Vagina (tissue), 2 donors: ENCODE results near the gene NPRL2. TPM values are rescaled to one million over a fixed set of nuclear protein-coding genes. Genes with fewer than 3 reads are reported as not detected.

Experiments
- DNase-seq, 2 donors: peaks; one replicate each; pipeline ENCODE4 v3.0.0-alpha.2; 2017; ENCODE audit errors: extremely low spot score in 2 of 2
- H3K27ac ChIP-seq: fragments of 200-600 bp; sonication (generic); one replicate; pipeline ENCODE4 v1.5.1; 2019
- H3K27me3 ChIP-seq: fragments of 200-600 bp; sonication (generic); one replicate; pipeline ENCODE4 v1.5.1; 2019
- H3K36me3 ChIP-seq, 2 donors: fragments of 200-600 bp; sonication (generic); one replicate each; pipeline ENCODE4 v1.5.1; 2017 to 2019
- H3K4me1 ChIP-seq: fragments of 200-600 bp; sonication (generic); one replicate; pipeline ENCODE4 v1.5.1; 2019
- H3K4me3 ChIP-seq, 2 donors: fragments of 200-600 bp; sonication (generic); 1 replicate in 1 of 2; 2 replicates in 1 of 2; pipeline ENCODE4 v1.5.1; 2016 to 2019
- H3K9me3 ChIP-seq: fragments of 200-600 bp; sonication (generic); one replicate; pipeline ENCODE4 v1.5.1; 2019
- CTCF ChIP-seq, 3 experiments: fragments of 450-650 bp in 2 of 3; fragments of 200-600 bp in 1 of 3; sonication (generic) in 1 of 3; IDR thresholded peaks; one replicate each; pipeline ENCODE4 v1.5.1; 2017 to 2019; ENCODE audit warnings: antibody characterized with exemption in 3 of 3, mild to moderate bottlenecking in 2 of 3, moderate library complexity in 2 of 3
- POLR2A ChIP-seq, 2 donors: fragments of 450-650 bp; IDR thresholded peaks; one replicate each; pipeline ENCODE4 v1.6.1; 2017; ENCODE audit warnings: antibody characterized with exemption in 2 of 2, mild to moderate bottlenecking in 2 of 2, moderate library complexity in 2 of 2
- POLR2AphosphoS5 ChIP-seq, 2 donors: sonication (generic); formaldehyde crosslinking; IDR thresholded peaks; one replicate each; pipeline ENCODE4 v1.9.0; 2017; ENCODE audit warnings: antibody characterized with exemption in 2 of 2, mild to moderate bottlenecking in 2 of 2, low read depth in 1 of 2; ENCODE audit not compliant: insufficient read depth in 1 of 2
- intact Hi-C: fragments of 100-400 bp; cut with DNase I; formaldehyde crosslinking; loops from one replicate; pipeline ENCODE4 v1.15.1; 2023
- total RNA-seq: library from RNA; depleted of rRNA; stranded (reverse); fragments of >200 nt; gene quantifications from one replicate; pipeline ENCODE4 v1.2.3, GENCODE V29; 2016

The NPRL2 gene
- total RNA-seq, 1 donor from 2014 or later = 17.2 TPM

GRCh38 chr3:50324351-50325112 is 26.0 kb downstream of the NPRL2 start:
- intact Hi-C loops = loop anchor here (5.0 kb wide), 1 partner anchor 67 kb away; no protein-coding TSS in a partner anchor
- no peak overlapping the region for H3K4me3 ChIP-seq
- H3K36me3 ChIP-seq = peaks cover 0 to 13% of the 10 kb centered on the region in 2 donors
- TF ChIP-seq CTCF (IDR thresholded peaks at IDR 0.05) (peak; percentile 36 to 76 (median 74)), POLR2AphosphoS5 (IDR thresholded peaks at IDR 0.05; ENCODE audit: insufficient read depth in 1 of 2, low read depth in 1 of 2) (no peak), POLR2A (IDR thresholded peaks at IDR 0.05) (no peak)
- DNase-seq = no peak
- H3K27ac ChIP-seq = peak overlapping the region; percentile 90
- no peaks in the 10 kb centered on the region for H3K9me3 ChIP-seq
- H3K4me1 ChIP-seq = peaks cover 47% of the 10 kb centered on the region
- no peaks in the 10 kb centered on the region for H3K27me3 ChIP-seq

- no peak for DNase-seq
- peaks cover 0 to 13% of the 10 kb centered on the region in 2 donors for H3K36me3 ChIP-seq
- peaks cover 54% of the 10 kb centered on the region for H3K4me1 ChIP-seq
- TF ChIP-seq POLR2A (IDR thresholded peaks at IDR 0.05) (no peak), POLR2AphosphoS5 (IDR thresholded peaks at IDR 0.05; ENCODE audit: insufficient read depth in 1 of 2, low read depth in 1 of 2) (peak in 1 of 2 donors; percentile 55), CTCF (IDR thresholded peaks at IDR 0.05) (no peak)
- no peaks in the 10 kb centered on the region for H3K27me3 ChIP-seq
- no peak overlapping the region for H3K4me3 ChIP-seq
- no peaks in the 10 kb centered on the region for H3K9me3 ChIP-seq
- intact Hi-C loops = loop anchor here (2.0 to 5.0 kb wide), 2 partner anchors 25 to 66 kb away; partner anchors contain the start of genes HYAL3 and NAA80
- peak overlapping the region; percentile 90 for H3K27ac ChIP-seq
Observed at GRCh38 chr3:50323614-50324199, 26.9 kb downstream of the NPRL2 start.

- peak overlapping the region; percentile 90 for H3K27ac ChIP-seq
- H3K9me3 ChIP-seq = no peaks in the 10 kb centered on the region
Observed at GRCh38 chr3:50323092-50323600, 27.4 kb downstream of the NPRL2 start.

GRCh38 chr3:50322386-50323091 is 28.0 kb downstream of the NPRL2 start, which contains the start of gene HYAL2:
HYAL2 (minus strand) TSS chr3:50322745; CDS start chr3:50320489, 2,256 bp downstream.
- intact Hi-C loops = loop anchor here (2.0 to 5.0 kb wide), 2 partner anchors 24 to 65 kb away; partner anchors contain the start of genes HYAL3 and NAA80
- Histone ChIP-seq H3K27me3 (no peaks in the 10 kb centered on the region), H3K4me3 (peak within 1 kb of the TSS; percentile 72 to 97), H3K4me1 (peaks cover 57% of the 10 kb centered on the region), H3K9me3 (no peaks in the 10 kb centered on the region), H3K36me3 (peaks cover 0 to 20% of the 10 kb centered on the region in 2 donors), H3K27ac (peak within 1 kb of the TSS; percentile 90)
- no peak for DNase-seq
- TF ChIP-seq CTCF (IDR thresholded peaks at IDR 0.05) (no peak), POLR2A (IDR thresholded peaks at IDR 0.05) (no peak), POLR2AphosphoS5 (IDR thresholded peaks at IDR 0.05; ENCODE audit: insufficient read depth in 1 of 2, low read depth in 1 of 2) (peak in 1 of 2 donors; percentile 47)

More at GRCh38 chr3:50323092-50323600, 27.4 kb downstream of the NPRL2 start:
- Histone ChIP-seq H3K27me3 (no peaks in the 10 kb centered on the region), H3K4me3 (peak overlapping the region in 1 of 2 donors; percentile 72), H3K4me1 (peaks cover 54% of the 10 kb centered on the region), H3K36me3 (peaks cover 0 to 16% of the 10 kb centered on the region in 2 donors)
- intact Hi-C loops = loop anchor here (2.0 to 5.0 kb wide), 2 partner anchors 24 to 66 kb away; partner anchors contain the start of genes HYAL3 and NAA80
- no peak for DNase-seq
- TF ChIP-seq POLR2A (IDR thresholded peaks at IDR 0.05) = no peak
- TF ChIP-seq CTCF (IDR thresholded peaks at IDR 0.05) = no peak
- no peak for TF ChIP-seq POLR2AphosphoS5 (IDR thresholded peaks at IDR 0.05; ENCODE audit: insufficient read depth in 1 of 2, low read depth in 1 of 2)
